SHP77 treated with DMSO at 0.1 percent for 48 hours (cell line): ENCODE data around the gene RCOR2.

Experiments
- DNase-seq: peaks from one replicate; lab custom pipeline; 2025; lab: John Stamatoyannopoulos, UW

Gene RCOR2

GRCh38 chr11:63922673-63923192, 5.8 kb upstream of the RCOR2 start:
- DNase-seq = no peak

GRCh38 chr11:63920939-63921417, 4.0 kb upstream of the RCOR2 start:
- no peak for DNase-seq

GRCh38 chr11:63920126-63920938, 3.4 kb upstream of the RCOR2 start:
- DNase-seq = peak; percentile 42

- peak; percentile 79 for DNase-seq
Observed at GRCh38 chr11:63919267-63920125, 2.5 kb upstream of the RCOR2 start.

- peak; percentile 54 for DNase-seq
Observed at GRCh38 chr11:63918507-63919191, 1.7 kb upstream of the RCOR2 start.

GRCh38 chr11:63917692-63918506, 935 bp upstream of the RCOR2 start:
- peak; percentile 42 for DNase-seq

GRCh38 chr11:63915961-63916836, 765 bp downstream of the RCOR2 start:
- peak; percentile 3 for DNase-seq

- DNase-seq = no peak
Observed at GRCh38 chr11:63914896-63915691, 1.9 kb downstream of the RCOR2 start.

GRCh38 chr11:63913866-63914830, 2.8 kb downstream of the RCOR2 start:
- DNase-seq = no peak

- no peak for DNase-seq
Observed at GRCh38 chr11:63912678-63913077, 4.3 kb downstream of the RCOR2 start.

GRCh38 chr11:63911876-63912275, 5.1 kb downstream of the RCOR2 start:
- DNase-seq = no peak

GRCh38 chr11:63911440-63911839, 5.5 kb downstream of the RCOR2 start:
- DNase-seq = no peak

GRCh38 chr11:63910675-63911074, 6.3 kb downstream of the RCOR2 start:
- no peak for DNase-seq

- DNase-seq = no peak
Observed at GRCh38 chr11:63909591-63910506, 7.1 kb downstream of the RCOR2 start.

- DNase-seq = no peak
Observed at GRCh38 chr11:63908631-63909401, 8.1 kb downstream of the RCOR2 start.

- DNase-seq = no peak
Observed at GRCh38 chr11:63907808-63908530, 9.0 kb downstream of the RCOR2 start.
